BLaER1 treated with 17β-estradiol and CSF1 and Interleukin-3, amounts not matched to agents 10 nM and 100 nM (cell line): ENCODE results near the gene PPP1CA.

Source experiments
- H3K27ac ChIP-seq, 11 experiments: shearing (Covaris generic); formaldehyde crosslinking; 2 replicates each; pipeline ENCODE4 v1.8.1; 2022
- H3K27me3 ChIP-seq, 11 experiments: shearing (Covaris generic); formaldehyde crosslinking; 2 replicates each; pipeline ENCODE4 v1.8.1; 2022
- H3K36me3 ChIP-seq, 11 experiments: shearing (Covaris generic); formaldehyde crosslinking; 2 replicates each; pipeline ENCODE4 v1.8.1; 2022
- H3K4me1 ChIP-seq, 10 experiments: shearing (Covaris generic); formaldehyde crosslinking; 2 replicates each; pipeline ENCODE4 v1.8.1; 2022
- H3K4me2 ChIP-seq, 11 experiments: shearing (Covaris generic); formaldehyde crosslinking; 2 replicates each; pipeline ENCODE4 v1.8.1; 2022
- H3K4me3 ChIP-seq, 10 experiments: shearing (Covaris generic); formaldehyde crosslinking; 2 replicates each; pipeline ENCODE4 v1.8.1; 2022
- H3K9ac ChIP-seq, 11 experiments: shearing (Covaris generic); formaldehyde crosslinking; 2 replicates each; pipeline ENCODE4 v1.8.1; 2022
- H3K9me3 ChIP-seq, 11 experiments: shearing (Covaris generic); formaldehyde crosslinking; replicated peaks in 1 of 11; 2 replicates each; pipeline ENCODE4 v1.8.1; 2022
- H4K20me1 ChIP-seq, 11 experiments: shearing (Covaris generic); formaldehyde crosslinking; 2 replicates each; pipeline ENCODE4 v1.8.1; 2022
- Cebpa-rat ChIP-seq, 11 experiments: shearing (Covaris generic); IDR thresholded peaks; 2 replicates each; pipeline ENCODE4 v1.8.1; 2022

Gene PPP1CA

DNA sequence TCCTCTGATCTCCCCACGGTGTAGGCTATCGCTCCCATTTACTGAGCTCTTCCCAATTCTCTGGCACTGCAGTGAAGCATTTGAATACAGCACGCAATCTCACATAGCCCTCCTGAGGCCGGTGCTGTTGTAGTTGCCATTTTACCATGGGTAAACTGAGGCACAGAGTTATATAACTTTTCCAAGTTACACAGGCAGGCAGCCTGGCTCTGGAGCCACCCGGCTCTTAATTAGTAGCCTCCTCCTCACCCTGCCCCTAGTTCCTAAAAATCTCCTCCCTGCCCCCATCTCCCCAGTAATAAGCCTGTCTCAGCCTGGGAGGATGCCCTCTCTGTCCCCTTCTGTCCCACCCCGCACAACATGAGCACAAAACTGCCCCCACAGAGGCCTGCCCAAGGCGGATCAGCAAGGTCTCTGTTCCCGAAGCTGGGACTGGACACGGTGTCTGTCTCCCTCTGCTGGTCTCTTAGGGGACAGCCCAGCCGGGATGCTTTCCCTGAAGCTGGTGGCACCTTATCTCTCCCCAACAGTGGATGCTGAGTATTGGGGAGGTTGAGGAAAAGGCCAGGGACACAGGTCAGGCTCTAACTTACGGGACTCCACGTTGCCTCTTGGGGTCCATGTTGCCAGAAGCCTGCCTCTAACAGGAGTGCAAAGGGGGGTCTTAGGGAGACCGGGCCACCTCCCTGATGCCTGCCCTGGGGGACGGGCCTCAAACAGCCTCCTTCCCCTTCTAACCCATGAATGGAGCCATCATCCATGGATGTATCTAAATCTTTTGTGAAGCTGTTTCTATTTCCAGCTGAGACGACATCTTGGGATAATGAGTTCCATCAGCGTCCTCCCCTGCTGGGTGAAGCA, 19.2 kb downstream of the PPP1CA start:
- Histone ChIP-seq H3K9ac (peak overlapping the region in 5 of 11 experiments; percentile 30 to 76 (median 65); a peak in 6 of 22 replicates), H3K4me2 (peak overlapping the region; percentile 71 to 96 (median 86)), H4K20me1 (no peaks in the 10 kb centered on the region), H3K9me3 (no peaks in the 10 kb centered on the region), H3K27ac (peak overlapping the region in 5 of 11 experiments; percentile 77 to 91 (median 83); a peak in 10 of 22 replicates), H3K4me1 (peaks cover 37 to 65% (median 50%) of the 10 kb centered on the region in 10 experiments), H3K27me3 (peaks cover 0 to 6% (median 4%) of the 10 kb centered on the region in 11 experiments; a peak in 19 of 22 replicates), H3K36me3 (no peaks in the 10 kb centered on the region), H3K4me3 (peak overlapping the region in 1 of 10 experiments; percentile 55; a peak in 1 of 20 replicates)
- TF ChIP-seq Cebpa-rat (IDR thresholded peaks at IDR 0.05), result no peak

DNA sequence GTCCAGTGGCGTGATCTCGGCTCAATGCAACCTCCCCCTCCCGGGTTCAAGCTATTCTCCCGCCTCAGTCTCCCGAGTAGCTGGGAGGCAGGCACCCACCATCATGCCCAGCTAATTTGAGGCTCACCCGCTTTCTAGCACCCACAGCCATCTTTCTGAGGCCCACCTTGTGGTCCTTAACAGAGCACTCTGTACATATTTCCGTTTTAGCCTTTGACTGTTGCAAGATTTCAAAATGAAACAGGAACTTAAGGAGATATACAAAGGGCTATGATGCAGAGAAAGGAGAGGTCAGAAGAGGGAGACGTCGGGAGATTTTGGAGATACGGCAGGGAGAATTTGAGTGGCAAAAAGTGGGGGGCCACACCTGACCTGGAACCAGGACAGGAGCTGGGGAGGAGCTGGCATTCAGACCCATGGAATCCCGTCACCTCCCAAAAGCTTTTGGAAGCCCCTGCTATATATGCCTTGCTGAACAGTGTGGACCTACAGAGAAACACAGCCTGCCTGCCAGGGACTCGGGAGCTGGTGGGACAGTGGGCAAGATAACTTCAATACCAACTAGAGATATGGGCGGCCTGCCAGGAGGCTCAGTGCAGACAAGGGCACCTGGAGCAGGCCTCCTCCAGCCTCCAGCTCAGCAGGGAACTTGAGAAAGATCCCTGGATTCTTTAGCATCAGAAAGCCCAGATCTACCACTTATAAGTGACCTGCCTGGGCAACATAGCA, 20.2 kb downstream of the PPP1CA start:
- Histone ChIP-seq H3K27ac (peak overlapping the region; percentile 48 to 91 (median 78)), H3K9ac (peak overlapping the region; percentile 38 to 76 (median 62)), H3K4me3 (peak overlapping the region in 3 of 10 experiments; percentile 12 to 55 (median 36); a peak in 7 of 20 replicates), H3K4me2 (peak overlapping the region; percentile 71 to 96 (median 86)), H3K36me3 (no peaks in the 10 kb centered on the region), H3K9me3 (no peaks in the 10 kb centered on the region), H4K20me1 (no peaks in the 10 kb centered on the region), H3K4me1 (peaks cover 40 to 63% (median 47%) of the 10 kb centered on the region in 10 experiments), H3K27me3 (peaks cover 6 to 17% (median 15%) of the 10 kb centered on the region in 11 experiments; a peak in 21 of 22 replicates)
- TF ChIP-seq Cebpa-rat (IDR thresholded peaks at IDR 0.05), result peak in 5 of 11 experiments; percentile 13 to 60 (median 45); a peak in 4 of 22 replicates

DNA sequence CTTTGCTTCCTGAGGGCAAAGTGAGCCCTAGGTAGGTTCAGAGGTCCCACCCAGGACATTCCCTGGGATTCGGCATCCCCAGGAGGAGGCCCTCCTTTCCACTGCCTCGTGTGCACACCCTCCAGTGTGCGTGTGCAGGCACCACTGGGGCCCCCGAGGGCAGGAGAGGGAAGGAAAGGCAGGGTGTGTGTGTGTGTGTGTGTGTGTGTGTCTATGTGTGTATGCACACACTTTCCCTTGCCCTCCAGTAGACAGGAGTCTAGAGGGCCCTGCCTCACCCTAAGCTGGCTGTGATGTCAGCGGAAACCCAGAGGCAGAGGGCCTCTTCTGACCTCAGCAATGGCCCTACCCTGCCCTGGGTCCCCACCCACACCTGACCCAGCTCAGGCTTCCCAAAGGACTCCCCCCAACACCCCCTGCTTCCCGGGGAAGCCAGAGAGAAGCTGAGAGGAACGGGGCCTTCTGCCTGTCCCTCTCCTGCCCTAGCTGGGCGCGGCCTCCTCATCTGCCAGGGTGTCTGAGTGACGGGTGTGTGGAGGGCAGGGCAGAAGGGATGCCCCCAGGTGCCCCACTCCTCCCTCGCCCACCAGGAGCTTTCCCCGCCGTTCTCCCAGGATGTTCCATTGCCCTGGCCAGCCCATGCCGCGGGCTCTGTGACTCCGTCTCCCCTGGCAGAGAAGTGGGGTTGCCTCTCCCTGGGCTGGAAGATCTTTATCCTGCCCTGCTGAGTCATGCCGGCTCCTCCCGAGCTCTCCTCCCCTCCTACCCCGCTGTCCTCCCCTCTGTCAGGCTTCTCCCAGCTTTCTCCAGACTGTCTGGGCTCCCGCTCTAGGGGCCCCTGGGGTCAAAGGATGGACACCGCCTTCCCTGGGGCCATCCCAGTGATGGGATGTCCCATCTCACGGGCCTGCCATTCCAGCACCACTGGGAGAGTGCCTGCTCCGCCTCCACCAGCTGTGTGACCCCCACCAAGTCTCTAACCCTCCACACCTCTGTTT, 22.3 kb downstream of the PPP1CA start:
- no peak for TF ChIP-seq Cebpa-rat (IDR thresholded peaks at IDR 0.05)
- H4K20me1 ChIP-seq, result peaks cover 0 to 5% (median 0%) of the 10 kb centered on the region in 11 experiments; a peak in 2 of 22 replicates
- peak overlapping the region in 5 of 11 experiments; percentile 2 to 39 (median 10); a peak in 4 of 22 replicates for H3K9ac ChIP-seq
- peak overlapping the region; percentile 10 to 92 (median 41); a peak in 17 of 22 replicates for H3K4me2 ChIP-seq
- H3K27ac ChIP-seq, result peak overlapping the region in 6 of 11 experiments; percentile 18 to 89 (median 42); a peak in 11 of 22 replicates
- peaks cover 46 to 82% (median 64%) of the 10 kb centered on the region in 10 experiments for H3K4me1 ChIP-seq
- no peaks in the 10 kb centered on the region for H3K36me3 ChIP-seq
- H3K9me3 ChIP-seq, result no peaks in the 10 kb centered on the region
- H3K4me3 ChIP-seq, result no peak overlapping the region
- peaks cover 11 to 37% (median 34%) of the 10 kb centered on the region in 11 experiments for H3K27me3 ChIP-seq

DNA sequence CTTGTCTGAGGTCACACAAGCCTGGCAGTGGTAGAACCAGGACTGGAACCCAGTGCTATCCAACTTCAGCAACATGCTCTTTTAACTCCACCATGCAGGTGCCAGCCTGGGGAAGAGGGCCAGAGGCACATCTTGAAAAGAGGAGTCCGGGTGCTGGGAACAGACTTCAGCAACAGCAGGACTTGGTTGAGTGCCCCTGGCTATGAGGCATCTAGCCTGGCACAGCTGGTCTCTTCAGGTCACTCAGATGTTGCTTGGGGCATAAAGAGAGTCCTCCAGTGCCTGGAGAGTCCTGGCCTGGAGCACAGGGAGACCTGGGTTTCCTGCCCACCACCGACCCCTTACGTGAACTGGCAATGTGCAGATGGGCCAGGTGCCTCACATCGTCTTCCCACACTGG, 23.1 kb downstream of the PPP1CA start:
- Histone ChIP-seq H3K9ac (no peak overlapping the region), H3K4me3 (no peak overlapping the region), H4K20me1 (peaks cover 0 to 12% (median 0%) of the 10 kb centered on the region in 11 experiments; a peak in 3 of 22 replicates), H3K27me3 (peaks cover 11 to 46% (median 42%) of the 10 kb centered on the region in 11 experiments), H3K4me2 (peak overlapping the region; percentile 10 to 92 (median 41); a peak in 17 of 22 replicates), H3K4me1 (peaks cover 53 to 90% (median 72%) of the 10 kb centered on the region in 10 experiments), H3K36me3 (no peaks in the 10 kb centered on the region), H3K9me3 (no peaks in the 10 kb centered on the region), H3K27ac (no peak overlapping the region; a peak in 1 of 22 replicates)
- TF ChIP-seq Cebpa-rat (IDR thresholded peaks at IDR 0.05), result no peak

DNA sequence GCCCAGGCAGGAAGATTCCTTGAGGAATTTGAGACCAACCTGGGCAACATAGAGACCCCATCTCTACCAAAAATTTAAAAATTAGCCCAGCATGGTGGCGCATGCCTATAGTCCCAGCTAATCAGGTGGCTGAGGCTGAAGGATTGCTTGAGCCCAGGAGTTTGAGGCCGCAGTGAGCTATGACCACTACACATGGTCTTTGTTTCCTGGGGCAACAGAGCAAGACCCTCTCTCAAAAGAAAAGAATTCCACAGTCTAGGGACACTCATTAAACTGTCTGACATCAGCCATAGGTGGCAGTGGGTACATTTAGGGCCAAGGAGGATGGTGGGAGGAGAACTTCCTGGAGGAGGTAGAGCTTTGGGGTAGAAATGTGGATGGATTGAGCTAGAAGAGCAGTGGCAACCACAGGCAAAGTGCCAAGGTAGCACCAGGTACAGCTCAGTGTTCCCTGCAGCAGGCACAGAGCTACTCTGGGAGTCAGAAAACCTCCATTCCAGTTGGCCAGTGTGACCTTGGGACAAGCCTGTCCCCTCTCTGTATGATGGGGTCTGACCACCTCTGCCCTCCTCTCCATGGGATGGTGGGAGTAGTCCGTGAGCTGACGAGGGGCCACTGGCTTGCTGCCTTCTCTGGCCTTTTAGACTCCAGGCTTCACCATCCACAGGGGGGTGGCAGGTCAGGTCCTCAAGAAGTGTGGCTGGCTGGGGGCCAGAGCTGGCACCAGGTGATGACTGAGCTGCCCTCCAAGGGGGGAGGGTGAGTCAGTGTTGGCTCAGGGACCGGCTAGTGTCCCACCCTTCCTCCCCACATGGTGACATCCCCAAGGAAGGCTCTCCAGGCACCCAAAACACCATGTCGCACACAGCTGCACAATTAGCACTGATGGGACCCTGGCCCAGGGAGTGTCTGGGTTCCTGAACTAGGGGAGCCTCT, 24.5 kb downstream of the PPP1CA start:
- Histone ChIP-seq H3K27ac (no peak overlapping the region), H3K9me3 (no peaks in the 10 kb centered on the region), H4K20me1 (peaks cover 0 to 17% (median under 1%) of the 10 kb centered on the region in 11 experiments; a peak in 9 of 22 replicates), H3K4me2 (peak overlapping the region in 8 of 11 experiments; percentile 11 to 74 (median 22); a peak in 13 of 22 replicates), H3K36me3 (no peaks in the 10 kb centered on the region), H3K27me3 (peaks cover 11 to 60% (median 55%) of the 10 kb centered on the region in 11 experiments), H3K4me1 (peaks cover 51 to 85% (median 72%) of the 10 kb centered on the region in 10 experiments), H3K4me3 (no peak overlapping the region), H3K9ac (no peak overlapping the region; a peak in 1 of 22 replicates)
- TF ChIP-seq Cebpa-rat (IDR thresholded peaks at IDR 0.05), result no peak

DNA sequence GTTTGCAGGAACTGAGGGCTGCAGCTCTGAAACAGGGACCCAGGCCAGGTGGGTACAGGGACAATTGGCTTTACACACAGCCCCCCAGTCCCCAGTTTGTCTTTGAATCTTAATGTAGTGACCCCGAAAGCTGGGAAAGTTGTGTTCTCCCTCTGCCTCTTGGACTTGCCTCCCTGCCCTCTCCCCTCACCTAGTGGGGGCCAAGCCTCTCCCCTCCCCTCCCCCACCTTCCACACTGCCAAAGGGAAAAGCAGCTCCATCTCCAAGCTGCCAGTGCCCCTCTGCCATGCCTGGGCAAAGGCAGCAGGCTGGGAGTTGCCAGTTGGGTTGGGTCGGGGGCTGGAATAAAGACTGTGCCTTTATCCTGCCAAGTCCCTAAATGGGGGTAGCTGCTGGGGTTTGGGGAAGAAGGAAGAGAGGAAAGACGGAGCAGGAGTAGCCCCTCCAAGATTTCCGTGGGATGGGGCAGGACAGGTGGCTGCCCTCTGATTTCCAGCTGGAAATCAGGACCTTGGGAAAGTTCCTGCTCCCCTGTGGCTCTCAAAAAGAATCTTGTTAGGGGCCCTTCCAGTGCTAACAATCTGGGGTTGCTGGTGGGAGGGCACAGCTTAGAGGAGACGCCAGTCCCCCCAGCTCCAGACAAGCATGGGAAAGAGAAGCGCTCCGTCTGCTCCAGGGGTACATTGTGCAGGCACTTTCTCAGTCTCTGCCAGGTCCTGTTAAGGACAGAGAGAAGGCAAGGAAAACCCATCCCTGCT, 25.4 kb downstream of the PPP1CA start:
- peaks cover 11 to 67% (median 63%) of the 10 kb centered on the region in 11 experiments for H3K27me3 ChIP-seq
- no peak overlapping the region for H3K27ac ChIP-seq
- peaks cover 0 to 26% (median 8%) of the 10 kb centered on the region in 11 experiments; a peak in 11 of 22 replicates for H4K20me1 ChIP-seq
- H3K4me1 ChIP-seq, result peaks cover 51 to 85% (median 72%) of the 10 kb centered on the region in 10 experiments
- no peak overlapping the region for H3K9ac ChIP-seq
- H3K9me3 ChIP-seq, result no peaks in the 10 kb centered on the region
- TF ChIP-seq Cebpa-rat (IDR thresholded peaks at IDR 0.05), result no peak
- no peaks in the 10 kb centered on the region for H3K36me3 ChIP-seq
- H3K4me2 ChIP-seq, result peak overlapping the region in 10 of 11 experiments; percentile 19 to 98 (median 52); a peak in 15 of 22 replicates
- no peak overlapping the region for H3K4me3 ChIP-seq
